ENCODE data around the gene TSPAN5.
"Not testable (repeated sequence)": the region's sequence is repeated elsewhere in the genome, so short reads cannot be mapped to it uniquely, and the experiment has no call there.

The TSPAN5 gene

GRCh38 chr4:98546910-98547594 is 111.4 kb downstream of the TSPAN5 start:
- DNase-seq (ENCODE audit: low read depth): no peak

GRCh38 chr4:98544818-98545414 is 113.5 kb downstream of the TSPAN5 start:
- DNase-seq (ENCODE audit: low read depth): no peak

GRCh38 chr4:98544141-98544817 is 114.1 kb downstream of the TSPAN5 start:
- no peak for DNase-seq (ENCODE audit: low read depth)

GRCh38 chr4:98542011-98542410 is 116.4 kb downstream of the TSPAN5 start:
- no peak for DNase-seq (ENCODE audit: low read depth)

GRCh38 chr4:98540803-98541202 is 117.6 kb downstream of the TSPAN5 start:
- no peak for DNase-seq (ENCODE audit: low read depth)

- no peak for DNase-seq (ENCODE audit: low read depth)
Measured at GRCh38 chr4:98539741-98540140, 118.7 kb downstream of the TSPAN5 start.

- DNase-seq (ENCODE audit: low read depth): no peak
Measured at GRCh38 chr4:98539299-98539698, 119.1 kb downstream of the TSPAN5 start.

GRCh38 chr4:98536631-98537030 is 121.8 kb downstream of the TSPAN5 start:
- DNase-seq (ENCODE audit: low read depth): no peak

GRCh38 chr4:98534146-98534545 is 124.3 kb downstream of the TSPAN5 start:
- not testable (repeated sequence) for DNase-seq (ENCODE audit: low read depth)

GRCh38 chr4:98530572-98530971 is 127.8 kb downstream of the TSPAN5 start:
- DNase-seq (ENCODE audit: low read depth): no peak

GRCh38 chr4:98529970-98530569 is 128.3 kb downstream of the TSPAN5 start:
- no peak for DNase-seq (ENCODE audit: low read depth)

GRCh38 chr4:98528882-98529281 is 129.5 kb downstream of the TSPAN5 start:
- no peak for DNase-seq (ENCODE audit: low read depth)

- DNase-seq (ENCODE audit: low read depth): no peak
Measured at GRCh38 chr4:98527534-98528269, 130.7 kb downstream of the TSPAN5 start.

- DNase-seq (ENCODE audit: low read depth): no peak
Measured at GRCh38 chr4:98524230-98524629, 134.2 kb downstream of the TSPAN5 start.

GRCh38 chr4:98522636-98523395 is 135.6 kb downstream of the TSPAN5 start:
- DNase-seq (ENCODE audit: low read depth): no peak

- no peak for DNase-seq (ENCODE audit: low read depth)
Measured at GRCh38 chr4:98522062-98522461, 136.3 kb downstream of the TSPAN5 start.

GRCh38 chr4:98521486-98521885 is 136.9 kb downstream of the TSPAN5 start:
- DNase-seq (ENCODE audit: low read depth): no peak

- DNase-seq (ENCODE audit: low read depth): no peak
Measured at GRCh38 chr4:98519268-98519977, 139.0 kb downstream of the TSPAN5 start.

- DNase-seq (ENCODE audit: low read depth): no peak
Measured at GRCh38 chr4:98518559-98519267, 139.7 kb downstream of the TSPAN5 start.

All from stimulated activated CD8-positive, alpha-beta memory T cell treated with anti-CD3 and anti-CD28 coated beads, Interleukin-15, amount 100 ng/mL, for 1 hour (primary cell).